Muscle layer of duodenum (tissue), 2 donors: ENCODE results near the gene ASB9.
"Not testable (repeated sequence)": the region's sequence is repeated elsewhere in the genome, so short reads cannot be mapped to it uniquely, and the experiment has no call there.

Source experiments
- H3K27ac ChIP-seq: one replicate; pipeline ENCODE4 v1.7.0; 2013; ENCODE audit warnings: mild to moderate bottlenecking, low read length
- H3K27me3 ChIP-seq: one replicate; pipeline ENCODE4 v1.7.0; 2013; ENCODE audit warnings: low read depth, mild to moderate bottlenecking, control low read depth, low read length
- H3K36me3 ChIP-seq, 2 donors: one replicate each; pipeline ENCODE4 v1.7.0; 2013; ENCODE audit warnings: low read length in 2 of 2, control low read depth in 1 of 2, mild to moderate bottlenecking in 1 of 2; ENCODE audit not compliant: insufficient read depth in 2 of 2, control insufficient read depth in 1 of 2
- H3K4me1 ChIP-seq, 2 donors: one replicate each; pipeline ENCODE4 v1.7.0; 2013; ENCODE audit warnings: low read length in 2 of 2, mild to moderate bottlenecking in 2 of 2, control low read depth in 1 of 2, moderate library complexity in 1 of 2; ENCODE audit not compliant: insufficient read depth in 2 of 2, control insufficient read depth in 1 of 2
- H3K4me3 ChIP-seq, 2 donors: one replicate each; pipeline ENCODE4 v1.7.0; 2013; ENCODE audit warnings: low read length in 2 of 2, low read depth in 1 of 2, mild to moderate bottlenecking in 1 of 2
- H3K9me3 ChIP-seq, 2 donors: one replicate each; pipeline ENCODE4 v1.7.0; 2013; ENCODE audit warnings: low read length in 2 of 2, control low read depth in 1 of 2, mild to moderate bottlenecking in 1 of 2; ENCODE audit not compliant: control insufficient read depth in 1 of 2
- donor health status: healthy.

The ASB9 gene

DNA sequence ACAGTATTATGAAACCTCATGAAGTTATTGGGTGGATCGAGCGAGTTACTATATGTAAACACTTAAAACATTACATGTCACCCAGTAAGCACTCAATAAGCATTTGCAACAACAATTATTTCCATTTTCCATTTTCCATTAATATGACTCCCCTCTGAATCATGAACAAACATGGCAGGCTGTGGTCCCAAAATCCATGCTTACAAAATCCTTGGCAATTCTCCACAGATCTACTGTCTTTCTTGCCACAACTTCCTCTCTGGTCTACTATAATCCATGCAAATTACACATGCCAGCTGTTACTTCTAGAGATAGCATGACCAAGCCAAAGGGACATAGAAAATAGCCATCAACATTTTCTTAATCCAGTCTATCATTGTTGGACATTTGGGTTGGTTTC lies 23.6 kb upstream of the ASB9 start:
- Histone ChIP-seq H3K4me3 (no peak overlapping the region), H3K27me3 (no peaks in the 10 kb centered on the region), H3K9me3 (no peaks in the 10 kb centered on the region), H3K4me1 (no peaks in the 10 kb centered on the region), H3K27ac (no peak overlapping the region), H3K36me3 (no peaks in the 10 kb centered on the region)

DNA sequence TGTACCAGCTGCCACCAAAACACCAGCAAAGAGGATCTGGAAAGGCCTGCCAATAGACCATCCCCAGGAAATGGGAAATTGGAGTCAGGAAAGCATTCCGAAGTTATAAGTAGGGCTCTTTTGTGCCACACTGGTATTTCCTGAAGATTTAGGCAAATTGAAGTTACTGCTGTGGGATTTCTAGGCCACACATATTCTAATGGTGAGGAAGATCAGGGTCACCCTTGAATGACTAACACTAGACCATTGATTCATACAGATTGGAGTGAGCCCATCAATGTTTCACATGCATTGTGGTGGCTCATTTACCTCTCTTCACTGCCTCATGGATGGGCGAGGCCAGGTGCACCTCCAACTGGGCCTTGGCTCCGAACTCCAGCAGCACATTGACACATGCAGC lies 23.0 kb upstream of the ASB9 start:
- Histone ChIP-seq H3K27me3 (no peaks in the 10 kb centered on the region), H3K9me3 (no peaks in the 10 kb centered on the region), H3K4me3 (no peak overlapping the region), H3K27ac (no peak overlapping the region), H3K36me3 (no peaks in the 10 kb centered on the region), H3K4me1 (no peaks in the 10 kb centered on the region)

DNA sequence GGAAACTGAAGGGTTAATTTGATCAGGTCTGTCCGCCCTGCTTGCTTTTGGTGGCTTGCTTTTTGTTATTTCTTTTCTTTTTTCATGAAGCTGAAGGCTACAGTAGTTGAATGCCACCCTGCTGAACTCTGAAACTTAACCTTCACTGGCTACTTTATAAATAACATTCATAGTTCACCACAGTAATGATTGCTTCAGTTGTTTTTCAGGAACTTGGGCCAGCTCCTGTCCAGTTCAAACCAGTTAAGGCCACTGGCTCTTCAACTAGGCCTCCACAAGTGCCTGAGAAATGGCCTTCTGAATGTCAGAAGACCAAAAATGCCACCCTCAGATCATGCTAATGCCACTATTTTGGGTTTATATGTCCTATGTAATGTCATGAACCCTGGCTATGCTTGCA lies 7.7 kb upstream of the ASB9 start:
- H3K27me3 ChIP-seq: no peaks in the 10 kb centered on the region
- H3K4me3 ChIP-seq: no peak overlapping the region
- H3K27ac ChIP-seq: no peak overlapping the region
- H3K36me3 ChIP-seq: no peaks in the 10 kb centered on the region
- no peaks in the 10 kb centered on the region for H3K9me3 ChIP-seq
- no peaks in the 10 kb centered on the region for H3K4me1 ChIP-seq

DNA sequence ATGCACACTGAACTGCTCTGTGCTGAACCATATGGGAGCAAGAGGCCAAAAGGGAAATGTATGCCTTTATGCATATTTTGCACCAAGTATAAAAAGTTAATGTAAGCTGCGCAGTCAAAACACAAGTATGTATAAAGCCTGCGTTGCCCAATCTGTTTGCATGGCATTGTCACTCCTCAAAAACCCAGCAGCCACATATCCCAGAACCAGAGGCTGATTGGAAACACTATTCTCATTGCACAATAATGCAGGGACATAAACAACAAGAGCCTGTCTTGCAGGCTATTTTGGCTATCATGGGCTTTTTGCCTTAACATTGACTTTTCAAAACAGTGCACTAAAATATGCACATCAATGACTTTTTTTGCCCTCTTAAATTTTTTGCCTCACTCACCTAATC lies 5.1 kb upstream of the ASB9 start:
- Histone ChIP-seq H3K27me3 (no peaks in the 10 kb centered on the region), H3K4me3 (no peak overlapping the region), H3K36me3 (no peaks in the 10 kb centered on the region), H3K4me1 (peaks cover 0 to 5% of the 10 kb centered on the region in 2 donors), H3K27ac (no peak overlapping the region), H3K9me3 (no peaks in the 10 kb centered on the region)

DNA sequence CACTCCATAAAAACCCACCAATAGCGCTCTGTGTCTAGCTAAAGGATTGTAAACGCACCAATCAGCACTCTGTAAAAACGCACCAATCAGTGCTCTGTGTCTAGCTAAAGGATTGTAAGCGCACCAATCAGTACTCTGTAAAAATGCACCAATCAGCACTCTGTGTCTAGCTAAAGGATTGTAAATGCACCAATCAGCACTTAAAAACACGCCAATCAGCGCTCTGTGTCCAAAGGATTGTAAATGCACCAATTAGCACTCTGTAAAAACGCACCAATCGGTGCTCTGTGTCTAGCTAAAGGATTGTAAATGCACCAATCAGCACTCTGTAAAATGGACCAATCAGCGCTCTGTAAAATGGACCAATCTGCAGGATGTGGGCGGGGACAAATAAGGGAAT lies 3.4 kb upstream of the ASB9 start:
- H3K4me1 ChIP-seq, H3K9me3 ChIP-seq, H3K27ac ChIP-seq, H3K4me3 ChIP-seq, H3K36me3 ChIP-seq, H3K27me3 ChIP-seq: not testable (repeated sequence)

DNA sequence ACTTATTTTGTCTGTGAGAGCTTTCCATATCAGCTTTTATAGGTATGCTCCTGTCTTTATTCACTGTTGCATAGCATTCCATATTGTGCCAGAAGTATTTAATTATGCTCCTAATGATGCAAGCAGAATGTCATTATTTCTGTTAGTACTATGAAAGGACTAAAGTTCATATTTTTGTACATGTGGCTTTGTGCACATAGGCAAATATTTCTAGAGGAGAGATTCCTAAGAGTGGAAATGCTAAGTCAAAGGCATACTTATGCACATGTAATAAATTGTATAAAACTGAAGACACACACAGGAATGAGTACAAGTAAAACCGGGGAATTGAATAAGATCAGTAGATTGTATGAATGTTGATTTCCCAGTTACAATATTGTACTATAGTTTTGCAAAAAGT lies 1.9 kb upstream of the ASB9 start:
- Histone ChIP-seq H3K36me3 (no peaks in the 10 kb centered on the region), H3K4me3 (no peak overlapping the region), H3K4me1 (peaks cover 0 to 9% of the 10 kb centered on the region in 2 donors), H3K27ac (no peak overlapping the region), H3K27me3 (no peaks in the 10 kb centered on the region), H3K9me3 (no peaks in the 10 kb centered on the region)

DNA sequence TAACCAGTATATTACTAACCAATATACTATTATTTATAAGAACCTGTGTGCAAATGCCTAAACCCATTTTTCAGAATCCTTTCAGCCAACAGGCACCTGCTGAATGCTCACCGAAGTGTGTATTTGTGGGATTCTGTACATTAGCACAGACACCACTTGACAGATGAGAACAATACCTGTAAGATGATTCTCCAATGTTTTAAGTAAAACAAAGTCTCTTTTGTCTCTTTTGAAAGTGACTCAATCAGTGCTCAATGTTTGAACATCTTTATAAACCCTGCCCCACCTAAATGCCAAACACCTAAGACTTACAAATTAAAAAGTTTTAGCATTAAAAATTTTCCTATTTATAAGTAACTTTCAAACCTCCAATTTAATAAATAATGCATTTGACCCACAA lies 763 bp downstream of the ASB9 start:
- H3K36me3 ChIP-seq: no peaks in the 10 kb centered on the region
- H3K27me3 ChIP-seq: no peaks in the 10 kb centered on the region
- H3K9me3 ChIP-seq: no peaks in the 10 kb centered on the region
- H3K4me1 ChIP-seq: peaks cover 0 to 9% of the 10 kb centered on the region in 2 donors
- H3K4me3 ChIP-seq: no peak overlapping the region
- no peak overlapping the region for H3K27ac ChIP-seq

DNA sequence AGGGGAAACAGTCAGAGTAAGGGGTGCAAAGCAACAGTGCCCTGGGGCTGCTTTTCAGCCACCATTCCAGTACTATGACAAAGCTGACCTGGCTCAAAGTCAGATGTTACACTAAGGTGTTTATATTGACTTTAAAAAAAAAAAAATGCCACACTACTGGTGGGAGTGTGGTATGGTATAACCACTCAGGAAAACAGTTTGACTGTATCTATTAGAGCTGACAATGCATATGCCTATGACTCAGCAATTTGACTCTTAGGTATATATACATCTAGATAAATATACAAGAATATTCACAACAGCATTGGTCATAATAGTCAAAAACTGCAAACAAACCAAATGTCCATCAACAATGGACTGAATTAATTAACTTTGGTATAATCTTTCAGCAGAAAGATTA lies 15.0 kb downstream of the ASB9 start:
- no peaks in the 10 kb centered on the region for H3K36me3 ChIP-seq
- H3K27me3 ChIP-seq: no peaks in the 10 kb centered on the region
- no peak overlapping the region for H3K4me3 ChIP-seq
- no peak overlapping the region for H3K27ac ChIP-seq
- no peaks in the 10 kb centered on the region for H3K9me3 ChIP-seq
- no peaks in the 10 kb centered on the region for H3K4me1 ChIP-seq

DNA sequence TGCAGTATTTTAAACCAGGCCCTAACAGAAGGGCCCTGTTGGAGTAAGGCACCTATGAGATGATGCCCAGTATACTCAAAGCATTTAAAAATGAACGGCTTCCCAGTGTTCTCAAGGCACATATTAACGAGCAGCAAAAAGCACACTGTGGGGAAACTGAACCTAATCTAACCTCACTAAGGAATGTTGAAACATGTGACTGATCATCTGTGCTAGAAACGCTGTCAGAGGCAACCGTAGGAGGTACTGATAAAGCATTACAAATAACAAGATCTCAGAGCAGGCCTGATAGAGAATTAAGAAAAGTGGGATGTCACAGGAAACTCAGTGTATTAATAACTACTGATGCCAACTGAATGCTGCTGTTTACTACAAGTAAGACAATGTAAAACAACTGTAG lies 24.0 kb downstream of the ASB9 start:
- Histone ChIP-seq H3K9me3 (no peaks in the 10 kb centered on the region), H3K4me1 (no peaks in the 10 kb centered on the region), H3K4me3 (no peak overlapping the region), H3K27me3 (no peaks in the 10 kb centered on the region), H3K36me3 (no peaks in the 10 kb centered on the region), H3K27ac (no peak overlapping the region)

DNA sequence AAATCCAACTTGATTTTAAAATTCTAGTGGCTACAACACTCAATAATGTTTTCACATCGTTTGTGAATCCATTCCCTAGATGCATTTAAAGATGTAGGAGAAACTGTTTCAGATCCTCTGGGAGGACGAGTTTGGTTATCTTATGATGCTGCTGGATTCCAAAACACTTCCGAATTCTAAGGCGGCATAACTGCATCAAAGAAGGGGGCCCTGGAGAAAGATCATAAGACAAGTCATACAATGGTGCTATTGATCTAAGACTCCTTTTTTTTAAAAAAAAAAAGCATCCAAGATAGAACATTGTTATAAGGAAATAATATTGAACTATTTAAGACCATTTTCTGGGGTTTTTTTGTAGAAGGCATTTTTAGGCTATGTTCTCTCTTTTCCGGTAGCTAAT lies 25.5 kb downstream of the ASB9 start:
- Histone ChIP-seq H3K4me3 (no peak overlapping the region), H3K27ac (no peak overlapping the region), H3K4me1 (no peaks in the 10 kb centered on the region), H3K27me3 (no peaks in the 10 kb centered on the region), H3K36me3 (no peaks in the 10 kb centered on the region), H3K9me3 (no peaks in the 10 kb centered on the region)

DNA sequence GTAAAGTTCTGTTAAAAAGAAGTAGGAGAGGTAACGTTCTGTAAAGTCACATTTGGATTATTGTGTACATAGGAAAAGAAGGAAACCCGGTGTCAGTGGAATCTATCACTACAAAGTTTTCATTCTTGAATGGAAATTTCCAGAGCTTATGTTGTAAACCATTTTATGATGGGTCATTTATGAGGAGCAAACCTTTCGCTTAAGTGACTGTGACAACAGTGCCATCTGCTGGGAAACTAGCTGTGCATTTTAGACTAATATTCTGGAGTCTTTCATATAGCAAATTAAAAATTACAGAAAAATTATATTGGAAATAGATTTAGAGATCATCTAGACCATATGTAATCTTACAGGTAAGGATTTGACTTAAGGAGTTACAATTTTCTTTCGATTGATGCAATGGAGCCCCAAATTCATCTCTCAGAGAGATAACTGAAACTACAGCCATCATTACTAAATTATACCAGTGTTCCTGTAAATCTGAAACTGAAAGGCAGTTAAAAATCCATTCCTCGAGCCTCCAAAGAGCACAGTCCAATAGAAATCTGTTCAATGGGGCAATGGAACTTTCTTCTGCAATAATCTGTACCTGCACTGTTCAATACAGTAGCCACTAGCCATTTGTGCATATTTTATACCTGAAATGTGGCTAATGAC lies 26.9 kb downstream of the ASB9 start:
- Histone ChIP-seq H3K27ac (no peak overlapping the region), H3K4me3 (no peak overlapping the region), H3K4me1 (no peaks in the 10 kb centered on the region), H3K36me3 (no peaks in the 10 kb centered on the region), H3K9me3 (no peaks in the 10 kb centered on the region), H3K27me3 (no peaks in the 10 kb centered on the region)

DNA sequence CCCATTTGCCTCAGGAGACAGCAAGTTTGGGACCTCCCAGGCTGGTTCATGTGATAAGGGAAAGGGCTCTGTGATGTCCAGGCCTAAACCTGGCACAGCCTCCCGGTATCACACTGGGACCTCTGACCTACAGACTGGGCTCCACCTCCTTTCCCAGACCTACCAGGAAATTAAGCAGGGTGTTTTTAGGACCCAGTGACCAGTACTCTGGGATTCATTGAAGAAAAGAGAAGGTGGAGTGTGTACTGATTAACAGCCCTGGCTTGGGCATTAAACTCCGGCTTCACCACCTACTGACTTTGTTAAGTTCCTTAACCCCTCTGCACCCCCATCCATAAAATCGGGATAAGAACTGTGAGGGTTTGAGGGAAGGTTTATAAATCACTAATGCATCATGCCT lies 28.6 kb downstream of the ASB9 start:
- Histone ChIP-seq H3K27ac (no peak overlapping the region), H3K4me3 (no peak overlapping the region), H3K9me3 (no peaks in the 10 kb centered on the region), H3K4me1 (no peaks in the 10 kb centered on the region), H3K36me3 (no peaks in the 10 kb centered on the region), H3K27me3 (no peaks in the 10 kb centered on the region)
